HG02852 (cell line): Measurements from ENCODE around the gene SUSD4.
"Not testable (repeated sequence)": the region's sequence is repeated elsewhere in the genome, so short reads cannot be mapped to it uniquely, and the experiment has no call there.

Experiments
- ATAC-seq: cut with Tn5 transposase; IDR thresholded peaks from one replicate; pipeline ENCODE4 v1.9.1; 2021; ENCODE audit warnings: mild to moderate bottlenecking, moderate library complexity; ENCODE audit not compliant: unreplicated experiment

Gene SUSD4

GRCh38 chr1:223257856-223258550, 106.0 kb downstream of the SUSD4 start:
- ATAC-seq = no peak

GRCh38 chr1:223256034-223256433, 107.9 kb downstream of the SUSD4 start:
- no peak for ATAC-seq

GRCh38 chr1:223253916-223254315, 110.1 kb downstream of the SUSD4 start:
- no peak for ATAC-seq

GRCh38 chr1:223251387-223251786, 112.6 kb downstream of the SUSD4 start:
- not testable (repeated sequence) for ATAC-seq

GRCh38 chr1:223250632-223251015, 113.4 kb downstream of the SUSD4 start:
- no peak for ATAC-seq

GRCh38 chr1:223249854-223250631, 113.9 kb downstream of the SUSD4 start:
- no peak for ATAC-seq

GRCh38 chr1:223248770-223249140, 115.2 kb downstream of the SUSD4 start:
- ATAC-seq = no peak

GRCh38 chr1:223248001-223248769, 115.8 kb downstream of the SUSD4 start:
- ATAC-seq = no peak

- ATAC-seq = no peak
Measured at GRCh38 chr1:223246476-223247112, 117.4 kb downstream of the SUSD4 start.

GRCh38 chr1:223245983-223246382, 118.0 kb downstream of the SUSD4 start:
- ATAC-seq = no peak

- no peak for ATAC-seq
Measured at GRCh38 chr1:223245411-223245810, 118.6 kb downstream of the SUSD4 start.

GRCh38 chr1:223244366-223245103, 119.4 kb downstream of the SUSD4 start:
- peak; percentile 85 for ATAC-seq

GRCh38 chr1:223243441-223244050, 120.4 kb downstream of the SUSD4 start:
- no peak for ATAC-seq

GRCh38 chr1:223242971-223243370, 121.0 kb downstream of the SUSD4 start:
- no peak for ATAC-seq

- ATAC-seq = no peak
Measured at GRCh38 chr1:223242382-223242955, 121.5 kb downstream of the SUSD4 start.

GRCh38 chr1:223240122-223240521, 123.9 kb downstream of the SUSD4 start:
- ATAC-seq = no peak

GRCh38 chr1:223235091-223235490, 128.9 kb downstream of the SUSD4 start:
- ATAC-seq = no peak

GRCh38 chr1:223234534-223234933, 129.4 kb downstream of the SUSD4 start:
- ATAC-seq = no peak

- no peak for ATAC-seq
Measured at GRCh38 chr1:223234170-223234514, 129.8 kb downstream of the SUSD4 start.
